Chondrocyte (in vitro differentiated cells): Measurements from ENCODE around the gene CABLES1. TPM values are rescaled to one million over a fixed set of nuclear protein-coding genes. Genes with fewer than 3 reads are reported as not detected.
A peak's percentile ranks its signal among the peaks of the same experiment; 100 is the strongest.
"Not testable (repeated sequence)": the region's sequence is repeated elsewhere in the genome, so short reads cannot be mapped to it uniquely, and the experiment has no call there.

Experiments
- DNase-seq: peaks from one replicate; pipeline ENCODE4 v3.0.0; 2021; ENCODE audit warnings: mixed read lengths, low spot score
- H3K27ac Mint-ChIP-seq: one replicate; pipeline ENCODE4 v1.8.0; 2021; ENCODE audit warnings: mild to moderate bottlenecking, moderate library complexity, mixed read lengths; ENCODE audit not compliant: unreplicated experiment
- H3K27me3 Mint-ChIP-seq: 2 replicates; pipeline ENCODE4 v1.8.0; 2021; ENCODE audit warnings: low read depth, mixed read lengths
- H3K36me3 Mint-ChIP-seq: 2 replicates; pipeline ENCODE4 v1.8.0; 2021; ENCODE audit warnings: low read depth, mixed read lengths
- H3K4me1 Mint-ChIP-seq: 2 replicates; pipeline ENCODE4 v1.8.0; 2021; ENCODE audit warnings: low read depth, mild to moderate bottlenecking, mixed read lengths
- H3K4me3 Mint-ChIP-seq: one replicate; pipeline ENCODE4 v1.8.0; 2021; ENCODE audit warnings: mild to moderate bottlenecking, moderate library complexity, mixed read lengths; ENCODE audit not compliant: unreplicated experiment
- H3K9me3 Mint-ChIP-seq: 2 replicates; pipeline ENCODE4 v1.8.0; 2021; ENCODE audit warnings: low read depth, mixed read lengths
- CTCF ChIP-seq: fragments of 200-600 bp; sonication (generic); IDR thresholded peaks from 2 replicates; pipeline ENCODE4 v1.5.0; 2021; ENCODE audit warnings: antibody characterized with exemption, mild to moderate bottlenecking, moderate library complexity
- long read RNA-seq: library from polyadenylated mRNA; stranded (forward); transcript quantifications from one replicate; pipeline ENCODE4 v2.0.0, GENCODE V29; 2021
- total RNA-seq: library from RNA; stranded (reverse); gene quantifications from 3 replicates; pipeline ENCODE4 v1.2.1, GENCODE V29; 2021

Gene CABLES1
- 26.2 to 46.3 TPM (median 29.3 TPM) in 3 replicates for total RNA-seq
- long read RNA-seq, full-length matches to known transcripts: 81 of 100 reads
- long read RNA-seq, partial matches to known transcripts: 5 of 100 reads
- long read RNA-seq, other reads (novel, unspliced or antisense): 14 of 100 reads

- H3K27me3 Mint-ChIP-seq: no peaks in the 10 kb centered on the region
- peak within 1 kb of the TSS; percentile 73 for H3K27ac Mint-ChIP-seq
- no peaks in the 10 kb centered on the region for H3K9me3 Mint-ChIP-seq
- no peak for DNase-seq
- peaks cover 2% of the 10 kb centered on the region for H3K36me3 Mint-ChIP-seq
- H3K4me1 Mint-ChIP-seq: peaks cover 59% of the 10 kb centered on the region
- peak within 1 kb of the TSS; percentile 81 for H3K4me3 Mint-ChIP-seq
- no peak for TF ChIP-seq CTCF
Measured at GRCh38 chr18:23134780-23135549, at the start of gene CABLES1. TSS of gene CABLES1 (plus strand) at chr18:23135485. CDS start at chr18:23135763, 278 bp downstream.

GRCh38 chr18:23087352-23087751, 47.9 kb upstream of the CABLES1 start:
- no peaks in the 10 kb centered on the region for H3K36me3 Mint-ChIP-seq
- TF ChIP-seq CTCF: no peak
- peaks cover 2% of the 10 kb centered on the region for H3K27me3 Mint-ChIP-seq
- no peak for DNase-seq
- peaks cover 13% of the 10 kb centered on the region for H3K4me1 Mint-ChIP-seq
- no peak overlapping the region for H3K27ac Mint-ChIP-seq
- H3K4me3 Mint-ChIP-seq: no peak overlapping the region
- no peaks in the 10 kb centered on the region for H3K9me3 Mint-ChIP-seq

- H3K4me1 Mint-ChIP-seq: peaks cover 13% of the 10 kb centered on the region
Measured at GRCh38 chr18:23088310-23088709, 47.0 kb upstream of the CABLES1 start.

GRCh38 chr18:23091017-23091993, 44.0 kb upstream of the CABLES1 start:
- peak overlapping the region; percentile 82 for H3K27ac Mint-ChIP-seq
- not testable (repeated sequence) for H3K27me3 Mint-ChIP-seq, H3K36me3 Mint-ChIP-seq, H3K9me3 Mint-ChIP-seq, H3K4me3 Mint-ChIP-seq, DNase-seq
- peaks cover 13% of the 10 kb centered on the region for H3K4me1 Mint-ChIP-seq

More at GRCh38 chr18:23088310-23088709, 47.0 kb upstream of the CABLES1 start:
- TF ChIP-seq CTCF: no peak
- Mint-ChIP-seq H3K9me3 (no peaks in the 10 kb centered on the region), H3K36me3 (no peaks in the 10 kb centered on the region), H3K27me3 (peaks cover 2% of the 10 kb centered on the region), H3K4me3 (no peak overlapping the region), H3K27ac (no peak overlapping the region)
- DNase-seq: no peak

GRCh38 chr18:23092121-23092520, 43.2 kb upstream of the CABLES1 start:
- no peaks in the 10 kb centered on the region for H3K27me3 Mint-ChIP-seq
- H3K9me3 Mint-ChIP-seq: no peaks in the 10 kb centered on the region
- H3K4me1 Mint-ChIP-seq: peaks cover 13% of the 10 kb centered on the region
- no peak overlapping the region for H3K4me3 Mint-ChIP-seq
- TF ChIP-seq CTCF: no peak
- no peaks in the 10 kb centered on the region for H3K36me3 Mint-ChIP-seq
- DNase-seq: no peak
- no peak overlapping the region for H3K27ac Mint-ChIP-seq

GRCh38 chr18:23093130-23093529, 42.2 kb upstream of the CABLES1 start:
- H3K36me3 Mint-ChIP-seq, H3K4me3 Mint-ChIP-seq, H3K27me3 Mint-ChIP-seq, H3K27ac Mint-ChIP-seq, DNase-seq, H3K9me3 Mint-ChIP-seq: not testable (repeated sequence)
- H3K4me1 Mint-ChIP-seq: peaks cover 13% of the 10 kb centered on the region
